IPS-18c (cell line): ENCODE data around the gene SYTL3.
"Not testable (repeated sequence)": the region's sequence is repeated elsewhere in the genome, so short reads cannot be mapped to it uniquely, and the experiment has no call there.

Experiments used
- H3K4me3 ChIP-seq: 2 replicates; pipeline ENCODE4 v1.7.0; 2013; ENCODE audit warnings: low read depth, mild to moderate bottlenecking, low read length, moderate library complexity; ENCODE audit not compliant: insufficient read depth
- H3K9me3 ChIP-seq: one replicate; pipeline ENCODE4 v1.6.1; 2013; ENCODE audit warnings: mild to moderate bottlenecking, low read length, moderate library complexity; ENCODE audit not compliant: control insufficient read depth, insufficient read depth

The SYTL3 gene

GRCh38 chr6:158649289-158650143, at the start of gene SYTL3:
TSS of gene SYTL3 (plus strand) at chr6:158650054. CDS start at chr6:158663269, 13,215 bp downstream.
- Histone ChIP-seq H3K4me3 (no peak within 1 kb of the TSS), H3K9me3 (no peaks in the 10 kb centered on the region)

GRCh38 chr6:158603261-158604047, 46.4 kb upstream of the SYTL3 start:
- H3K9me3 ChIP-seq: peaks cover 2% of the 10 kb centered on the region

GRCh38 chr6:158604048-158604406, 45.8 kb upstream of the SYTL3 start:
- H3K9me3 ChIP-seq: peaks cover 2% of the 10 kb centered on the region
- H3K4me3 ChIP-seq: no peak overlapping the region

More at GRCh38 chr6:158603261-158604047, 46.4 kb upstream of the SYTL3 start:
- H3K4me3 ChIP-seq: no peak overlapping the region

GRCh38 chr6:158605266-158605878, 44.5 kb upstream of the SYTL3 start:
- Histone ChIP-seq H3K4me3 (no peak overlapping the region), H3K9me3 (peaks cover 2% of the 10 kb centered on the region)

DNA sequence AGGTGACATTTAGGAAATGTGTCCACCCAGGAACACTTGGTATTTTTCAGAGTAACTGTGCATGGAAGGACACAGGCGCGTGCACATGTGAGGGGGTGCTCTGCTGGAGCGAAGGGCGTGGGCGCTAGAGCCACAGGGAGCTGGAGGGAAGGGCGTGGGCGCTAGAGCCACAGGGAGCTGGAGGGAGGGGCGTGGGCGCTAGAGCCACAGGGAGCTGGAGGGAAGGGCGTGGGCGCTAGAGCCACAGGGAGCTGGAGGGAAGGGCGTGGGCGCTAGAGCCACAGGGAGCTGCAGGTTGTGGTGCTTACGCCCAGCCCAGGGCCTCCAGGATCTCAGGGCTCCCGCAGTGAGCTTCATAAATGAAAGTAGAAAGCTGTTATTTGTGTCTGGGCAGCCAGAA, 43.8 kb upstream of the SYTL3 start:
- H3K9me3 ChIP-seq, H3K4me3 ChIP-seq: not testable (repeated sequence)

- Histone ChIP-seq H3K9me3 (peaks cover 2% of the 10 kb centered on the region), H3K4me3 (no peak overlapping the region)
These were observed 42.9 kb upstream of the SYTL3 start for GRCh38 chr6:158606935-158607334.

GRCh38 chr6:158607411-158608170, 42.3 kb upstream of the SYTL3 start:
- peaks cover 2% of the 10 kb centered on the region for H3K9me3 ChIP-seq
- no peak overlapping the region for H3K4me3 ChIP-seq

DNA sequence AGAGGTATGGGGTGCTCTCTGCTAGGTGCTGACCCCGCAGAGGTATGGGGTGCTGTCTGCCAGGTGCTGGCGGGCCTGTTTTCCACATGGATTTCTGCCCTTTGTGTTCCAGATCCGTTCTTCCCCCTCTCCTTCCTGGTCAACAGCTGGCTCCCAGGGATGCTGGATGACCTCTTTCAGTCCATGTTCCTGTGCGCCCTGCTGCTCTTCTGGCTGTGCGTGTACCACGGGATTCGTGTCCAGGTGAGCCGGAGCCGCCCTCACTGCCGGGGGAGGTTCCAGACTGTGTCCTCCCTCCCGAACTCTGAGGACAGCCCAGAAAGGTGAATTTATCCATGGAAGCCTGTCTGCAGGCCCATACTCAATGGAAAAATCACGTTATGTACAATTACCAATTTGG, 41.6 kb upstream of the SYTL3 start:
- Histone ChIP-seq H3K4me3 (no peak overlapping the region), H3K9me3 (peaks cover 2% of the 10 kb centered on the region)

DNA sequence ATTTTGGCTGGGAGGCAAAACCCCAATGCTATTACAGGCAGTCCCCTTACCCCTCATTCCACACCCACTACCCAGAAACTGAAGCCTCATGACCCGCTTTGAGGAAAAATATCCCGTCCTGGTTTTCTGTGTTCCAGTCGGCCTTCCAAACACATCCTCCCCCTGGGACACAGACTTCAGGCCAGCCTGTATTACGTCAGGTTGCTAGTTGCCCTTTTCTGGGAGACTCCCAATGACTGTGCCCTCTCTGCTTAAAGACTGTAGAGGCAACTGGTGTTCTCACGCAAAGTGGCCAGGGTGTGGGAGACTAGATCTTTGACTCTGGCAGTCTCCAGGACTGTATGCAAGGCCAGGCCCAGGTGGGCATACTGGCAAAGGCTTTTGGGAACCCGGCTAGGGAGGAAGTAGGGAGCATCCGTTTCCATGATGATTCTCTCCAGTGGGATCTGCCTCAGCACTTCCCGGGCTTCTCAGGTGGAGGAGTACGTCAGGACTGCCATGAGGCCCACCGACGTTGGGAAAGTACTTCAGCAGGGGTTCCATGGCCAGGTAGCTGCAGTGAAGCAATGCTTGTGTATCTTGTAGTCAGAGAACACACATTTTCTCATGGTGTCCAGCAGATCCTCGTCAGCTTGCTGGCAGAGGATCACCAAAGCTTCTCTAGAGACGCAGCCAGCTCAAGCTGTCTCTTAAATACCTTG, 40.2 kb upstream of the SYTL3 start:
- H3K4me3 ChIP-seq: no peak overlapping the region
- H3K9me3 ChIP-seq: peaks cover 2% of the 10 kb centered on the region

DNA sequence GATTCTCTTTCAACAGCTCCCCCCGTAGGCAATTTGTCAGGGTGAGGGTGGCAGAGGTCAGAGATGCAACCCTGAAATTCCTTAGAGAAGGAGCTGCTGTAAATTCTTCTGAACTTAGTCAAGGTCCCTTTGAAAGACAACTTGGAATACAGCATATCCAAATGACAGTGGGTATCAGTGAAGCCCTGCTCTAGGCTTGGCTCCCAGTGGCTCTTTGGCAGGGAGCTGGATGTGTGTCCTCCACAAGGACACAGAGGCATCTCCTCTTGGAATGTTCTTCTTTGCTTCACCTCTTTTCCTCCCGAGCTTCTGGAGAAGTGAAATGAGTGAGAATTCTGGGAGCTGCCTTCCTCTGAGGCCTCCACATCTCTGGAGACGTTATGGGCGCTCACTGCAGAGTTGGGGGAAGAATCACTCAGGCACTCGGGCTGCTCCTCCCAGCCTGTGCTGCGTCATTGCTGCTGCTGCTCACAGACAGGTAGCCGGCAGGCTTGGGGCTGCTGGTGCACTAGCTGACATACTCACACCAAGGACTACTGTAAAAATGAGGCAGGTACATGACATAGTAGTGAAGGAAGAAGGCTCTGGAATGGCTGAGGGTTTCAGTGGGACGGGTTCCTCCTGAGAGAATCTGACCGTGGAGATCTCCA, 39.4 kb upstream of the SYTL3 start:
- Histone ChIP-seq H3K9me3 (peaks cover 2% of the 10 kb centered on the region), H3K4me3 (no peak overlapping the region)

DNA sequence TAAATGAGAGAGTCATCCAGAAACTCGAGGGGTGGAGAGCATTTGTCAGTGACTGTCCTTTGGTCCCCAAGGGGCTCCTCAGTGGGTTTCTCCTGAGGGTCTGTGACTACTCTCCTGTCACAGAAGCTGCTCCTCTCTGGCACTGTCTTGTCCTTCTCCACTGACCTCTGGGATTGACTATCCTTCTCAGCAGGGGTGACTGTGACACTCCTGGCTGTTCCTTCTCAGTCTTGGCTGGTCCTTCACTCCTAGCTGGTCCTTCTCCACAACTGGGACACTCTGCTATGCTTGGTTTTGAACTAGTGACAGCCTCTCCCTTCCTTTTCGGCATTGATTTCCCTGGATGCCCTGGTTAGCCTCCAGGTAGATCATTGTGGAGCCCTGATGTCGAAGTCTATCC, 38.8 kb upstream of the SYTL3 start:
- no peaks in the 10 kb centered on the region for H3K9me3 ChIP-seq
- H3K4me3 ChIP-seq: no peak overlapping the region

GRCh38 chr6:158611541-158612370, 38.1 kb upstream of the SYTL3 start:
- H3K9me3 ChIP-seq: no peaks in the 10 kb centered on the region
- no peak overlapping the region for H3K4me3 ChIP-seq

DNA sequence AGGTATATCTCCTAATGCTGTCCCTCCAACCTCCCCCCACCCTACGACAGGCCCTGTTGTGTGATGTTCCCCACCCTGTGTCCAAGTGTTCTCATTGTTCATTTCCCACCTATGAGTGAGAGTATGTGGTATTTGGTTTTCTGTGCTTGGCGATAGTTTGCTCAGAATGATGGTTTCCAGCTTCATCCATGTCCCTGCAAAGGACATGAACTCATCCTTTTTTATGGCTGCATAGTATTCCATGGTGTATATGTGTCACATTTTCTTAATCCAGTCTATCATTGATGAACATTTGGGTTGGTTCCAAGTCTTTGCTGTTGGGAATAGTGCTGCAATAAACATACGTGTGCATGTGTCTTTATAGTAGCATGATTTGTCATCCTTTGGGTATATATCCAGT, 35.2 kb upstream of the SYTL3 start:
- not testable (repeated sequence) for H3K9me3 ChIP-seq, H3K4me3 ChIP-seq

DNA sequence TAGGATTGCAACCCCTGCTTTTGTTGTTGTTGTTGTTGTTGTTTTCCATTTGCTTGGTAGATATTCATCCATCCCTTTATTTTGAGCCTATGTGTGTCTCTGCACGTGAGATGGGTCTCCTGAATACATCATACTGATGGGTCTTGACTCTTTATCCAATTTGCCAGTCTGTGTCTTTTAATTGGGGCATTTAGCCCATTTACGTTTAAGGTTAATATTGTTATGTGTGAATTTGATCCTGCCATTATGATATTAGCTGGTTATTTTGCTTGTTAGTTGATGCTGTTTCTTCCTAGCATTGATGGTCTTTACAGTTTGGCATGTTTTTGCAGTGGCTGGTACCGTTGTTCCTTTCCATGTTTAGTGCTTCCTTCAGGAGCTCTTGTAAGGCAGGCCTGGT, 31.6 kb upstream of the SYTL3 start:
- H3K9me3 ChIP-seq, H3K4me3 ChIP-seq: not testable (repeated sequence)

DNA sequence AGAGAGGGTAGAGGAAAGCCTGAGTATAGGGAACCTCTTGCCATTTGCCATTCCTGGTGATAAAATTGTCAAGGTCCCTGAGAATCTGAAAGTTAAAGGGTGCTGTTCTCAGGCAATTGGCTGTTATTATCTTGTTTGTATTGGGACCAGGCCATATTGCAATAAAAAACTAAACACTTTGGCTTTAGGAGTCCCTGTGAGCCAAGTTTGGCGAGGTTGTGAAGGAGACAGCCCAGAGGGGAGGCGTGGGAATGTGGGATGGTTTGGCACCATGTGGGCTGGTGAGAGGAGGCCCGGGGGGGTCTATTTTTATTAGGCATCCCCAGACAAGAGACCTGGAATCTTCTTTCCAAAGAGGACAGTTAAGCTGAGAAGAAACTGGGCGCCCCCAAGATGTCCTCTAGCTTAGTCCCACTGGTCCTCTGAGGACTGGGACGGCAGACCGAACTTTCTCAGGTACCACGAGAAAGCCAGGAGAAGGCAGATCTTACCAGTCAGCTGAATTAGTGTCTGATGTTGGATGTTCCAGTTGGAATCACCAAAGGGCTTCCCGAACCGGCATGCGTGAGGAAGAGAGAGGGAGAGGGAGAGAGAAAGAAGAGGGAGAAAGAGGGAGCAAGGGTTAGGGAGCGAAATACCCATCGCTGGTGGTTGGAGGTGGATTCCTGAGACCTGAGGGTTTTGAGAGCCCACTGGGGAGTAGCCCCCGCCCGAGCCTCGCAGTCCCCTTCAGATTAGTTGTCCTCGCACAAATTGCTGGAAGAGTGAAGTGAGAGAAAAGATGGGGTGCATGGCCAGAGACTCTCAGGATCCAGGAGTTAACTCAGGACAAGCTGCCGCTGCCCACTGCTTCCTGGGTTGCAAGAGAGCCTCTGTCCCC, 29.7 kb upstream of the SYTL3 start:
- H3K9me3 ChIP-seq: no peaks in the 10 kb centered on the region
- no peak overlapping the region for H3K4me3 ChIP-seq
